K562 (cell line): Measurements from ENCODE around the gene KCTD18. TPM values are rescaled to one million over a fixed set of nuclear protein-coding genes. Genes with fewer than 3 reads are reported as not detected.

Experiments
- ARHGAP35 ChIP-seq: fragments of 450-650 bp; IDR thresholded peaks from 2 replicates; pipeline ENCODE4 v1.6.1; 2018; ENCODE audit not compliant: partially characterized antibody
- ETS2 ChIP-seq: IDR thresholded peaks from 2 replicates; pipeline ENCODE4 v1.6.1; 2016; ENCODE audit warnings: borderline replicate concordance, missing genetic modification characterization, mild to moderate bottlenecking, moderate library complexity, missing compliant biosample characterization; ENCODE audit not compliant: poor library complexity, severe bottlenecking
- FOXA1 ChIP-seq: fragments of 450-650 bp; IDR thresholded peaks from 2 replicates; pipeline ENCODE4 v1.6.1; 2016; ENCODE audit warnings: mild to moderate bottlenecking, borderline replicate concordance
- GATAD2A ChIP-seq: fragments of 450-650 bp; IDR thresholded peaks from 2 replicates; pipeline ENCODE4 v1.6.1; 2017
- GATAD2B ChIP-seq: fragments of 450-650 bp; IDR thresholded peaks from 2 replicates; pipeline ENCODE4 v1.6.1; 2017; ENCODE audit warnings: mild to moderate bottlenecking, borderline replicate concordance
- HDAC8 ChIP-seq: fragments of 450-650 bp; IDR thresholded peaks from 2 replicates; pipeline ENCODE4 v1.6.1; 2016; ENCODE audit warnings: mild to moderate bottlenecking, missing genetic modification characterization, moderate library complexity, missing compliant biosample characterization
- ILK ChIP-seq: fragments of 450-650 bp; IDR thresholded peaks from 2 replicates; pipeline ENCODE4 v1.6.1; 2016; ENCODE audit warnings: missing genetic modification characterization, low read depth, mild to moderate bottlenecking, missing compliant biosample characterization, moderate library complexity, borderline replicate concordance
- NCOR1 ChIP-seq: fragments of 450-650 bp; IDR thresholded peaks from 2 replicates; pipeline ENCODE4 v1.6.1; 2016; ENCODE audit warnings: mild to moderate bottlenecking, moderate library complexity
- POLR2A ChIP-seq: fragments of 450-650 bp; conservative IDR thresholded peaks from 2 replicates; pipeline ENCODE4 v1.6.1; 2016
- POLR2AphosphoS2 ChIP-seq: IDR thresholded peaks from 2 replicates; pipeline ENCODE4 v1.6.1; 2012; ENCODE audit warnings: low read length, improper control_type of control experiment
- RB1 ChIP-seq: fragments of 450-650 bp; IDR thresholded peaks from 2 replicates; pipeline ENCODE4 v1.6.1; 2017; ENCODE audit warnings: low read depth, mild to moderate bottlenecking
- RBM15 ChIP-seq: fragments of 200-400 bp; formaldehyde crosslinking; IDR thresholded peaks from 2 replicates; pipeline ENCODE4 v1.6.1; 2018; ENCODE audit warnings: mild to moderate bottlenecking, low read length, moderate library complexity; ENCODE audit not compliant: insufficient read depth
- THRAP3 ChIP-seq: fragments of 450-650 bp; IDR thresholded peaks from 2 replicates; pipeline ENCODE4 v1.6.1; 2016; ENCODE audit warnings: mild to moderate bottlenecking, inconsistent platforms, borderline replicate concordance
- TRIM28 ChIP-seq: fragments of 450-650 bp; IDR thresholded peaks from 2 replicates; pipeline ENCODE4 v1.6.1; 2017
- ZKSCAN8 ChIP-seq: fragments of 200-800 bp; sonication (Bioruptor generic); IDR thresholded peaks from 2 replicates; pipeline ENCODE4 v1.6.1; 2016; ENCODE audit warnings: missing genetic modification characterization, missing compliant biosample characterization
- ZNF184 ChIP-seq: sonication (generic); formaldehyde crosslinking; IDR thresholded peaks from 2 replicates; pipeline ENCODE4 v1.5.0; 2020; ENCODE audit warnings: missing genetic modification reagents
- ZNF384 ChIP-seq: IDR thresholded peaks from 2 replicates; pipeline ENCODE4 v1.6.1; 2012; ENCODE audit warnings: low read depth, low read length, improper control_type of control experiment
- ZNF436 ChIP-seq: fragments of 250-450, 450-650 bp; sonication (Bioruptor Pico); formaldehyde crosslinking; IDR thresholded peaks from 2 replicates; pipeline ENCODE4 v1.7.0; 2020; ENCODE audit warnings: mild to moderate bottlenecking
- polyA plus RNA-seq, 8 experiments: library from polyadenylated mRNA; depleted of rRNA in 4 of 8; stranded (reverse) in 5 of 8; unstranded in 3 of 8; fragments of >200 nt; fragmentation: Nextera tagmentation in 2 of 8; fragmentation: Illumina TruSeq in 1 of 8; extraction: Ambion mirVana in 2 of 8; extraction: Trizol in 1 of 8; gene quantifications; 2 replicates each; pipeline versions ENCODE4 v1.2.1 to v1.2.3, GENCODE V29; 2011 to 2014; ENCODE audit warnings: inconsistent platforms in 1 of 8, missing spikeins in 1 of 8
- total RNA-seq, 7 experiments: library from RNA; depleted of rRNA in 6 of 7; stranded (reverse); fragments of >200 nt in 6 of 7; fragmentation: Illumina TruSeq in 2 of 7; extraction: Trizol in 2 of 7; gene quantifications; 2 replicates each; pipeline versions ENCODE4 v1.2.1 to v1.2.3, GENCODE V29; 2011 to 2021; ENCODE audit warnings: low replicate concordance in 1 of 7
- TF ChIP-seq, protein P1 (sequence below): sonication (generic); formaldehyde crosslinking; IDR thresholded peaks from 2 replicates; pipeline ENCODE4 v1.8.1; 2022; ENCODE audit warnings: missing genetic modification reagents
- TF ChIP-seq, protein P2 (sequence below): fragments of 250-450 bp; sonication (Bioruptor Pico); IDR thresholded peaks from 2 replicates; pipeline ENCODE4 v1.8.0; 2022; ENCODE audit warnings: inconsistent platforms
- TF ChIP-seq, protein P3 (sequence below): fragments of 250-450 bp; sonication (Bioruptor Pico); IDR thresholded peaks from 2 replicates; pipeline ENCODE4 v1.5.0; 2021
- TF ChIP-seq, protein P4 (sequence below): fragments of 450-650 bp; IDR thresholded peaks from 2 replicates; pipeline ENCODE4 v1.7.0; 2016; ENCODE audit warnings: borderline replicate concordance
- TF ChIP-seq, protein P5 (sequence below): fragments of 200-800 bp; sonication (Bioruptor generic); IDR thresholded peaks from 2 replicates; pipeline ENCODE4 v1.6.1; 2017; ENCODE audit warnings: missing genetic modification characterization, missing compliant biosample characterization

KCTD18 gene
- total and polyA plus RNA-seq, 9 of the 15 experiments (the other 6 are each of a cell fraction or from before 2014, with no cell fraction given): 0.39 to 5.4 (median 3.8) TPM

DNA sequence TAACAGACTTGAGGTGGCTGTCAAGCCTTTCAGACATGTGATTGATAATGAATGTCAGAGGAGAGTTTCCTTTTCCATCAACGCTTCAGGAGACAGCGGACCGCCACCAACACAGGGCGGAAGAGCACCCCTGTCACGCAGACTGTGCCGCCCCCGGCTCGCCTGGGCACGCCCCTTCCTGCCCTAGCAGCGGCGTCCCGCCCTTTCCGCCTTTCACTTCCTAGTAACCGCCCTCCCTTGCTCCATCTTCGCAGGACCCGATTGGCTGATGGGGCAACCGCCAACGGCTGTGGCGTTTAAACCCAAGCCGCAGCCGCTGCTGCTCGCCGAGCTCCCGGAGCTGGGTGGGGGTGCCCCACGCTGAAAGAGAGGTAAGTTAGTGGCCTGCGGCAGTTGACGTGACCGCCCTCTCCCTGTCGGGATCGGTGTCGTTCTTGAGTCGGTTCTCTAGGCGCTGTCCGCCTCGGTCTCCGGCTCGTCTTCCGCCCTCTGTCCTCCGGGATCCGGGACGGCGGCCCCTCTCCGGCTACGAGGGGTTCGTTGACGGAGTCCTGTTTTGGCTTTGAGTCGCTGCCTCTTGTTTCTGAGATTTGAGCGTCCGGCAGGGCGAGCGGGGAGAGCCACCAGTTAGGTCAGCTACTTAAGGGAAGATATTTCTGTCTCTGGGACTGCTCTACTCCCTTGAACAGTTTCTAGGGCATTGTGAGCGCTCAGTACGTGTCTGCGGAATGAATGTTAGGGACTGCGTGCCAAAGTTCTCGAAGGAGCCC, 16.2 kb upstream of the KCTD18 start, which contains the start of gene SGO2 (continued):
- TF ChIP-seq, protein P1, sequence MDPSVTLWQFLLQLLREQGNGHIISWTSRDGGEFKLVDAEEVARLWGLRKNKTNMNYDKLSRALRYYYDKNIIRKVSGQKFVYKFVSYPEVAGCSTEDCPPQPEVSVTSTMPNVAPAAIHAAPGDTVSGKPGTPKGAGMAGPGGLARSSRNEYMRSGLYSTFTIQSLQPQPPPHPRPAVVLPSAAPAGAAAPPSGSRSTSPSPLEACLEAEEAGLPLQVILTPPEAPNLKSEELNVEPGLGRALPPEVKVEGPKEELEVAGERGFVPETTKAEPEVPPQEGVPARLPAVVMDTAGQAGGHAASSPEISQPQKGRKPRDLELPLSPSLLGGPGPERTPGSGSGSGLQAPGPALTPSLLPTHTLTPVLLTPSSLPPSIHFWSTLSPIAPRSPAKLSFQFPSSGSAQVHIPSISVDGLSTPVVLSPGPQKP (CRISPR knock-in tag): no peak
- no peak for TF ChIP-seq RB1
- no peak for TF ChIP-seq NCOR1
- TF ChIP-seq, protein P2, sequence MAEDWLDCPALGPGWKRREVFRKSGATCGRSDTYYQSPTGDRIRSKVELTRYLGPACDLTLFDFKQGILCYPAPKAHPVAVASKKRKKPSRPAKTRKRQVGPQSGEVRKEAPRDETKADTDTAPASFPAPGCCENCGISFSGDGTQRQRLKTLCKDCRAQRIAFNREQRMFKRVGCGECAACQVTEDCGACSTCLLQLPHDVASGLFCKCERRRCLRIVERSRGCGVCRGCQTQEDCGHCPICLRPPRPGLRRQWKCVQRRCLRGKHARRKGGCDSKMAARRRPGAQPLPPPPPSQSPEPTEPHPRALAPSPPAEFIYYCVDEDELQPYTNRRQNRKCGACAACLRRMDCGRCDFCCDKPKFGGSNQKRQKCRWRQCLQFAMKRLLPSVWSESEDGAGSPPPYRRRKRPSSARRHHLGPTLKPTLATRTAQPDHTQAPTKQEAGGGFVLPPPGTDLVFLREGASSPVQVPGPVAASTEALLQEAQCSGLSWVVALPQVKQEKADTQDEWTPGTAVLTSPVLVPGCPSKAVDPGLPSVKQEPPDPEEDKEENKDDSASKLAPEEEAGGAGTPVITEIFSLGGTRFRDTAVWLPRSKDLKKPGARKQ (CRISPR knock-in tag): no peak
- TF ChIP-seq ZNF436: no peak
- TF ChIP-seq THRAP3: no peak
- no peak for TF ChIP-seq GATAD2A
- TF ChIP-seq, protein P3, sequence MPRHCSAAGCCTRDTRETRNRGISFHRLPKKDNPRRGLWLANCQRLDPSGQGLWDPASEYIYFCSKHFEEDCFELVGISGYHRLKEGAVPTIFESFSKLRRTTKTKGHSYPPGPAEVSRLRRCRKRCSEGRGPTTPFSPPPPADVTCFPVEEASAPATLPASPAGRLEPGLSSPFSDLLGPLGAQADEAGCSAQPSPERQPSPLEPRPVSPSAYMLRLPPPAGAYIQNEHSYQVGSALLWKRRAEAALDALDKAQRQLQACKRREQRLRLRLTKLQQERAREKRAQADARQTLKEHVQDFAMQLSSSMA (CRISPR knock-in tag): no peak
- TF ChIP-seq ARHGAP35: no peak
- no peak for TF ChIP-seq HDAC8 (tag)
- no peak for TF ChIP-seq FOXA1
- no peak for TF ChIP-seq ETS2 (tag)
- TF ChIP-seq, protein P4, sequence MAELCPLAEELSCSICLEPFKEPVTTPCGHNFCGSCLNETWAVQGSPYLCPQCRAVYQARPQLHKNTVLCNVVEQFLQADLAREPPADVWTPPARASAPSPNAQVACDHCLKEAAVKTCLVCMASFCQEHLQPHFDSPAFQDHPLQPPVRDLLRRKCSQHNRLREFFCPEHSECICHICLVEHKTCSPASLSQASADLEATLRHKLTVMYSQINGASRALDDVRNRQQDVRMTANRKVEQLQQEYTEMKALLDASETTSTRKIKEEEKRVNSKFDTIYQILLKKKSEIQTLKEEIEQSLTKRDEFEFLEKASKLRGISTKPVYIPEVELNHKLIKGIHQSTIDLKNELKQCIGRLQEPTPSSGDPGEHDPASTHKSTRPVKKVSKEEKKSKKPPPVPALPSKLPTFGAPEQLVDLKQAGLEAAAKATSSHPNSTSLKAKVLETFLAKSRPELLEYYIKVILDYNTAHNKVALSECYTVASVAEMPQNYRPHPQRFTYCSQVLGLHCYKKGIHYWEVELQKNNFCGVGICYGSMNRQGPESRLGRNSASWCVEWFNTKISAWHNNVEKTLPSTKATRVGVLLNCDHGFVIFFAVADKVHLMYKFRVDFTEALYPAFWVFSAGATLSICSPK: no peak
- TF ChIP-seq, protein P5, sequence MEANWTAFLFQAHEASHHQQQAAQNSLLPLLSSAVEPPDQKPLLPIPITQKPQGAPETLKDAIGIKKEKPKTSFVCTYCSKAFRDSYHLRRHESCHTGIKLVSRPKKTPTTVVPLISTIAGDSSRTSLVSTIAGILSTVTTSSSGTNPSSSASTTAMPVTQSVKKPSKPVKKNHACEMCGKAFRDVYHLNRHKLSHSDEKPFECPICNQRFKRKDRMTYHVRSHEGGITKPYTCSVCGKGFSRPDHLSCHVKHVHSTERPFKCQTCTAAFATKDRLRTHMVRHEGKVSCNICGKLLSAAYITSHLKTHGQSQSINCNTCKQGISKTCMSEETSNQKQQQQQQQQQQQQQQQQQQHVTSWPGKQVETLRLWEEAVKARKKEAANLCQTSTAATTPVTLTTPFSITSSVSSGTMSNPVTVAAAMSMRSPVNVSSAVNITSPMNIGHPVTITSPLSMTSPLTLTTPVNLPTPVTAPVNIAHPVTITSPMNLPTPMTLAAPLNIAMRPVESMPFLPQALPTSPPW (CRISPR knock-in tag): peak; percentile 58
- no peak for TF ChIP-seq POLR2AphosphoS2
- TF ChIP-seq TRIM28: no peak
- TF ChIP-seq ILK (tag): no peak
- peak; percentile 19; the same call in 1 of the 2 replicates for TF ChIP-seq GATAD2B
- TF ChIP-seq POLR2A: peak; percentile 80
- TF ChIP-seq ZNF184 (CRISPR knock-in tag): no peak
- TF ChIP-seq RBM15: no peak
- TF ChIP-seq ZNF384: no peak
- TF ChIP-seq ZKSCAN8 (CRISPR knock-in tag): no peak
